Kidney capillary endothelial cell (primary cell): Measurements from ENCODE around the gene ESRRA.
A peak's percentile ranks its signal among the peaks of the same experiment; 100 is the strongest.

Experiments
- DNase-seq: peaks from one replicate; pipeline ENCODE4 v3.0.0-alpha.2; 2018; ENCODE audit warnings: low spot score

The ESRRA gene

DNA sequence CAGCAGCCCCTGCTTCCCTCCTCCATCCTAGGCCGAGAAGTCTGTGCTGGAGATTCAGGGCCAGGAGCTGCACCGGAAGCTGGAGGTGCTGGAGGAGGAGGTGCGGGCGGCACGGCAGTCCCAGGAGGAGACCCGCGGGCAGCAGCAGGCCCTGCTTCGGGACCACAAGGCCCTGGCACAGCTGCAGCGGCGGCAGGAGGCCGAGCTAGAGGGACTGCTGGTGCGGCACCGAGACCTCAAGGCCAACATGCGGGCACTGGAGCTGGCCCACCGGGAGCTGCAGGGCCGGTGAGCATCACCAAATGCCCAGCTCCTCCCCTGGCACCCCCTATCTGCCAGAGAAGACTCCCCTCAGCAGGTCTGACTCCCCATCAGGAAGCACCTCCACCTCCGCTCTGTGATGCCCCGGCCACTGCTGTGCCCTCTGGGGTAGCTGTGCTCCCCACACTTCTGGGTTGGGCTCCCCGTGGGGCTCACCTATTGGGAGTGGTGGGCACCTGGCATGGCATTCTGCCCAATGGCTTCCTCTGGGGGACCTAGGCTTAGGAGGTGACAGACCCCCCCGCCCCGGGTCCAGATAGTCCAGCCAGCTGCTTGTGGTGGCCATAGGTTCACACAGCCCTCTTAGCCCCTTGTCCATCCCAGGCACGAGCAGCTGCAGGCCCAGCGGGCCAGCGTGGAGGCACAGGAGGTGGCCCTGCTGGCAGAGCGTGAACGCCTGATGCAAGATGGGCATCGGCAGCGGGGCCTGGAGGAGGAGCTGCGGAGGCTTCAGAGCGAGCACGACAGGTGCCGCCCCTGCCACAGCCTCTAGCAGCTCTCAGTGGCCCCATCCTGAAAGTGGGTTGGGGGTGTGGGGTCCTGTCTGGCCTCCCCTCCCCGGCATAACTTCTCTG, 47.0 kb downstream of the ESRRA start:
- DNase-seq, result no peak

DNA sequence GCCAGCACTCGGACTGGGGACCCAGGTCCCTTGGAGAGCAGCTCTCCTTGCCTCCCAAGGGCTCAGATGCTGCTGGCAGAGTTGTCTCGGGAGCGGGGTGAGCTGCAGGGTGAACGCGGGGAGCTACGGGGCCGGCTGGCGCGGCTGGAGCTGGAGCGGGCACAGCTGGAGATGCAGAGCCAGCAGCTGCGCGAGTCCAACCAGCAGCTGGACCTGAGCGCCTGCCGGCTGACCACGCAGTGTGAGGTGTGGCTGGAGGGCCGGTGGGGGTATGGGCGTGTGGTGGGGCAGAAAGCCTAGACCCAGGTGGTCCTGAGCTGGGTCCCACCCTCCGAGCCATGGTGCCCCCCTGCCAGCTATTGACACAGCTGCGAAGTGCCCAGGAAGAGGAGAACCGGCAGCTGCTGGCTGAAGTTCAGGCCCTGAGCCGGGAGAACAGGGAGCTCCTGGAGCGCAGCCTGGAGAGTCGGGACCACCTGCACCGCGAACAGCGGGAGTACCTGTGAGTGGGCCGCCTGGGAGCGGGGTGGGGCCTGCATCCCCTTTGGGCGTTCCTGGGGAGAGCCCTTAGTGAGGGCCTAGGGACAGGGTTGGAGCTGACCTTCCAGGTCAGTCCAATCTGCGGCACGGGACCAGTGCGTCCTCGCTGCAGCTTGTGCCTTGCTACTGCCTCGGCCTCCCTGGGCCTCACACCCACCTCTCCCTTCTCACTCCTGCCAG, 47.8 kb downstream of the ESRRA start:
- DNase-seq, result no peak

DNA sequence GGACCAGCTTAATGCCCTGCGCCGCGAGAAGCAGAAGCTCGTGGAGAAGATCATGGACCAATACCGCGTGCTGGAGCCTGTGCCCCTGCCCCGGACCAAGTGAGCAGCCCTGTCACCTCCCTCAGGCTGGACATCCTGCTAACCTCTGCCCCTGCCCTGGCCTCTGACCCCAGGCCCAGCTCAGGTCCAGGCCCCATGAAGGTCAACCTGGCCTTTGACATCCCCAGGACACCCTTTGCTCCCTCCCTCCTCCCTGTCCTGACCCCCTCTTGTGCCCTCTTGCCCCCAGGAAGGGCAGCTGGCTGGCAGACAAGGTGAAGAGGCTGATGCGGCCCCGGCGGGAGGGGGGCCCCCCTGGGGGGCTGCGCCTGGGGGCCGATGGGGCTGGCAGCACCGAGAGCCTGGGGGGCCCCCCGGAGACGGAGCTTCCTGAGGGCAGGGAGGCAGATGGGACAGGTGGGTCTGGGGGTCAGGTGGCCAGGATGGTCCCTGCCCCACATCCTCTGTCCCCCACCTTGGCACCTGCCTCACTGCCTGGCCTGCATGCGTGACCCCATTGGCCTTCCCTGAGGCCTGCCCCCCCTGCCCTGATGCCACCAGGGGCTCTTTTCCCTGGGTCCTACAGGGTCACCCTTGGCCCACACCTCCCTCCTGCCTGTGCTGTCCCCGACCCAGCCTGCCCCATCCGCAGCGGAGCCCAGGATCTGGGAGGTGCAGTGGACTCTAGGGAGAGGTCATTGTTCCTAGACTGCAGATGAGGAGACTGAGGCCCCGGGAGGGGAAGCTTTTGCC, 48.6 kb downstream of the ESRRA start:
- DNase-seq, result no peak

DNA sequence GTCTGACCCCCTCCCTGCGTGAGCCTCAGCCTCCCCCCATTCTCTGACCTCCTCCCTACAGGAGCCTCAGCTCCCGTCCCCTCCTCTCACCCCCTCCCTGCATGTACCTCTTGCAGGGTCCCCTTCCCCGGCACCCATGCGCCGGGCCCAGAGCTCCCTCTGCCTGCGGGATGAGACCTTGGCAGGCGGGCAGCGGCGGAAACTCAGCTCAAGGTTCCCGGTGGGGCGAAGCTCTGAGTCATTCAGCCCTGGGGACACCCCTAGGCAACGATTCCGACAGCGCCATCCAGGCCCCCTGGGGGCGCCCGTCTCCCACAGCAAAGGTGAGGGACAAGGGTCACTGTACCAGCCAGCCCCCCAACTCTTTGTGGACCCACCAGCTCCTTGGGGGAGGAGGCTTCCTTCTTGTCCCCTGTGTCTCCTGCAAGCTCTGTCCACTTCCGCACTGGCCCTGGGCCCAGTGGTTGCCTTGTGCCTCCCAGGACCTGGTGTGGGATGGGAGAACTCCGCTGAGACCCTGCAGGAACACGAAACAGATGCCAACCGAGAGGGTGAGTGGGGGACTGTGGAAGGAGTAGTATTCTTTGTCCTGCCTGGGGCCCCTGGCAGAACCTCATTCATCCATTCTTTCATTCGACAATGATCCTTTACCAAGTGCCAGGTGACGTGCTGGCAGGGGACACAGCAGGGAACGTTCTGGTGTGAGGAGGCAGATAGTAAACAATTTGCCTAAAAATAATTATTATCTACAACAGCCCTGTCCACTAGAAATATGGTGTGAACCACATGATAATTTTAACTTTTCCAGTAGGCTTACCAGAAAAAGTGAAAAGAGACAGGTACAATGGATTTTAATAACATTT, 50.0 kb downstream of the ESRRA start:
- peak; percentile 75 for DNase-seq

DNA sequence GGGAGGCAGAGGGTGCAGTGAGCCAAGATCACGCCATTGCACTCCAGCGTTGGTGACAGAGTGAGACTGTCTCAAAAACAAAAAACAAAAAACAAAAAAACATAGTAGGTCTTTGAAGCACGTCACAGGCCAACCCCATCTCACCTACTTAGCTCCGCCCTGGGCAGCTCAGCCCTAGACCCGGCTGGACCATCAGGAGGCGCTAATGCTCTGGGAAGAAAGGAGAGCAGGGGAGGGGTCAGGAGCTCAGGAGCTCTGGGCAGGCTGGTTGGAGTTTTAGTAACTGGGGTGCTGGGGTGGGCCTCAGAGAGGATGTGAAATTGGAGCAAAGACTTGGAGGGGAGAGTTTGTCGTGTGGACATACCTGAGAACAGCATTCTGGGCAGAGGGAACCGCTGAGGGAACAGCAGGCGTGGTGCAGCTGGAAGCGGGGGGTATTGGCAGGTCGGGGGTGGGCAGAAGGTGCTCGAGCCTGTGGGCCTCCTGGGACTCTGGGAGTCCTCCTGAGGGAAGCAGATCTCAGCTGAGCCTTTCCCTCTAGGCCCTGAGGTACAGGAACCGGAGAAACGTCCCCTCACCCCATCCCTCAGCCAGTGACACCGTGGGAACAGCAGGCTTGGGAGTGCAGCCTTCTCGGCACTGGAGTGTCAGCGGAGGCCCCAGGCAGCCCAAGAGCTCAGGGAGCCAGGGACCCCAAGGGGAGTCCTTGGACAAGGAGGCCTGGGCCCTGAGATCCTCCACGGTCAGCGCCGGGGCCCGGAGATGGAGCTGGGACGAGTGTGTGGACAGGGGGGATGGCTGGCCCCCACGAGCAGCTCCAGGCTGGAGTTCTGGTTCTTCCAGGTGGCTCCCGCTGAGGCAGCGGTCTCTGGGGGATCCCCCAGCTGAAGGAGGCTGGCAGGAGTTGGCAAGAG, 51.4 kb downstream of the ESRRA start:
- DNase-seq, result no peak

DNA sequence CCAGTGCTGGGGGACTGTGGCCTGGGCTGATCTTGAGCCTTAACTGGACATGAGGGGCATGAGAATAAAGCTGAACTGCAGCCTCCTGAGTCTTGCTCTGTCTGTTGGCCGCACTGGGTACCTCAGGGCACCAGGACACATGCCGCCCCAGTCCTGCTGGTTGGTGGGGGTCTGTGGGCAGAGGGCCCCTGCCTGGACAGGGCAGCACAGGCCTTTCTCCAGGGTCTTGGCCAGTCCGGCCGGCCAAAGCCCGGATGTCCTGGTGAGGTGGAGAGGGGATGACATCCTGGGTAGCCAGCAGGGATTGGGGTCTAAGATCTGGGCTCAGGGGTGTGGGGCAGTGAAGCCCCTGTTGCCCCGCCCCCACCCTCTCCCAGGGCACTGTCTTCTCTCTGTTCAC, 52.1 kb downstream of the ESRRA start:
- DNase-seq, result no peak

DNA sequence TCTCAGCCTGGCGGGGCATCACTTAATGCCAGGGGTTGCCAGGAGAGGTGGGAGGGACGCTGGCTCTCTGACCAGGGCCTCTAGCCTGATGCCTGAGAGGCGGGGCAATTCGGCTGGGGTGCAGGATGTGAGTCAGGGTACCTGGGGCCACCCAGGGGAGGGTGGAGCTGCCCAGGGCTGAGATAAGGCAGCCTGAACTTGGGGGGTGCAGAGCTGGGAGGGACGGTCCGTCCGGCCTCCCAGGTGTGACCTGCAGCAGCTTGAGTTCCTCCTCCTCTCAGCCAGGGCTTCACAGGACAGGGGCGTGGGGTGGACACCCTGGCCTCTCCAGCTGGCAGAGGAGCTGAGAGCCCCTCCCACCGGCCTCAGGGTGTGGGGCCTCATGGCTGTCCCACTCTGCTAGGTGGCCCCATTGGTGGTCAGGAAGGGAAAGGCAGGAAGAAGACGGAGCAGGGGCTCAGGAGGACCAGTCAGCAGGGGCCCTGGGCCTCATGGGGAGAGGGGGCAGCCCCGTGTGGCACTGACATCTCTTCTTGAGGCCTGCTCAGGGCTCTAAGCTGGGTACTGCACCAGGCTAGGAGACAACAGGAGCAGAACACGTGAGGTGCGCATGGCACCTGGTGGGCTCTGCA, 52.7 kb downstream of the ESRRA start:
- DNase-seq, result no peak

DNA sequence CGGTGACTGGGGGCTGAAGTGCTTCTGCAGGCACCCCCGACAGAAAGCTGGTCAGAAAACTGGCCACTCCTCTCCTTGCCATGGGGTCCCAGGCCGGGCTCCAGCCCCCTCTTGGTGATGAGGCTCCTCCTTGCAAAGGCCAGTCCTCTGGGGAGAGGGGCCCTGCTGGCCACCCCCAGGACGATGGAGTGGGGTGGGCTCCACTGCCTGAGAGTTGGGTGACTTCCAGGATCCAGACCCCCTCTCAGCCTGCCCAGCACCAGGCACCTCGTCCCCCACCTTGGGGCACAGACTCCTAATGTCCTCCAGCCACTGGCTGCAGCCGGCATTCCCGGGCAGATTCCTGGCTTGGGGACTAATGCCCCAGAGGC, 53.2 kb downstream of the ESRRA start:
- DNase-seq, result no peak

DNA sequence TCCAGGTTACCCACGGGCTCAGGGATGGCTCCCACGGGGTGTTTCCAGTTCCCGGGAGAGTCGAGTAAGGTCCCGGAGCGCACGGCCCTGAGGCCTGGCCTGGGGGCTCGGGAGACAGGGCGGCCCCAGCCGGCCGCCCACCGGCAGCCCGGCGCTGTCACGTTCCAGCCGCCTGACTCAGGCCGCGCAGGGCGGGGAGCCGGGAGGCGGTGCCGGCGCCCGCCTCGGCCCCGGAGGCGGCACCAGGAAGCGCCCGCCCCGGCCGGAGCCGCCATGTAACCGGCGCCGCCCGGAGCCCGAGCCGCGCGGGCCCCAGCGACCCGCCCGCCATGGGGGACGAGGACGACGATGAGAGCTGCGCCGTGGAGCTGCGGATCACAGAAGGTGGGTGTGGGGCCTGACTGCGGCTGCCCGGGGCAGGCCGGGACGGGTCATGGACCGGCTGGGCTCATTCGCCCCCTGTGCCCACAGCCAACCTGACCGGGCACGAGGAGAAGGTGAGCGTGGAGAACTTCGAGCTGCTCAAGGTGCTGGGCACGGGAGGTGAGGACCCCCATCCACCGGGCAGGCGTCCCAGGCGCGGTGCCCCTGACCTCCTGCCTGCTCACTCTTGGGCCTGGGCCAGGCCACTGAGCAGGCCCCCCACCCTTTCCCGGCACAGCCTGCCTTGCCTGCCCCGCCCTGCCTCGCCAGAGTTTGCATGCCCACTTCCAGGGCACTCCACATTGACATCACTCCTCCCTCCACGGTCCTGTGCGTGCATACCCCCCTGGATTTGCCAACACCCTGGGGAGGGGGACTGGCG, 53.8 kb downstream of the ESRRA start, which contains the start of gene RPS6KA4:
Gene RPS6KA4 (plus strand): TSS at position 256 of the 805 bp plus-strand sequence. CDS start 74 bp downstream, at position 330.
- peak; percentile 30 for DNase-seq

DNA sequence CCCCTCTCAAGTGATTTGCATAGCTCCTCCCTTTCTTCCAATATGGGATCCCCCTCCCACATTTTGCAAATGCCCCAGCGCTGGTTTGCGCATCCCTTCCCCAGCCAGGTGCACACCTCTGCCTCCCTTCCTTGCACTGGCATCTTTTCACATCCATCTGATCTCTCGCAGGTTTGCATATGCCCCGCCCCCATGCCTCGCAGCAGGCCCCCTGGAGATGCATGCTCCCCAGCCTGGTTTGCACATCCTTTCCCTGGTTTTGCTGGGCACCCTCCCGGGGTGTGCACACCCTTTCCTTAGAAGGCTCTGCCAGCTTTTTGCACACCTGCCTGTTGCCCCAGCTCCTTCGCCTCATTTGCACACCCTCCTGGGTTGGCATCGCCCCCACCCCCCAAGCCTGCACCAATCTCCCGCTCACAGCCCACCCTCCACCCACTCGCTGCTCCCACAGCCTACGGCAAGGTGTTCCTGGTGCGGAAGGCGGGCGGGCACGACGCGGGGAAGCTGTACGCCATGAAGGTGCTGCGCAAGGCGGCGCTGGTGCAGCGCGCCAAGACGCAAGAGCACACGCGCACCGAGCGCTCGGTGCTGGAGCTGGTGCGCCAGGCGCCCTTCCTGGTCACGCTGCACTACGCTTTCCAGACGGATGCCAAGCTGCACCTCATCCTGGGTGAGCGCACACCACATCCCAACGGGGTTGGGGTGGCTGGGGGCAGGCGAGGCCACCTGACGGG, 54.6 kb downstream of the ESRRA start:
- no peak for DNase-seq

DNA sequence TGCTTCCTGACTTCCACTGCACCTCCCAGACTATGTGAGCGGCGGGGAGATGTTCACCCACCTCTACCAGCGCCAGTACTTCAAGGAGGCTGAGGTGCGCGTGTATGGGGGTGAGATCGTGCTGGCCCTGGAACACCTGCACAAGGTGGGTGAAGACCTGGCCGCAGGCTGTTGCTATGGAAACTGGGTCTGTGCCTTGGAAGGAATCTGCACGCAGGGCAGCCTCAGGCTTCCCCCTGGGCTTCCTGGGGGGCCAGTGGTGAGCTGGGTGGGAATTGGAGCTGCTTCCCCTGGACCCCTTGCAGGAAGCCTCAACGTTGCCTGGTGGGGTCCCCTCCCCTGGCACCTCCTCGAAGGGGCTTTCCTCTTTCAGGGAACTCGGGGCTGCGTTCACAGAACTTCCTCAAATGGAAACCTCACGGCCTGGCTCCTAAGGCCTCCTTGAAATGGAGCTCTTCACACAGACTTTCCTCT, 55.2 kb downstream of the ESRRA start:
- no peak for DNase-seq

DNA sequence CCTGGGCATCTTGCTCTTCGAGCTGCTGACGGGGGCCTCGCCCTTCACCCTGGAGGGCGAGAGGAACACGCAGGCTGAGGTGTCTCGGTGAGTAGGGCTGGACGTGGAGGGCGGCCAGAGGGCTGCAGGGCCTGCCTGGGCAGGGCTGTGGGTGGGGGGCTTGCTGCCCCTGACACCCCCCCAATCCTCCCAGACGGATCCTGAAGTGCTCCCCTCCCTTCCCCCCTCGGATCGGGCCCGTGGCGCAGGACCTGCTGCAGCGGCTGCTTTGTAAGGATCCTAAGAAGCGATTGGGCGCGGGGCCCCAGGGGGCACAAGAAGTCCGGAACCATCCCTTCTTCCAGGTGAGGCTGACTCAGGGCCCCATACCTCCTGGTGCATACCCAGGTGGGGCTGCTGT, 56.3 kb downstream of the ESRRA start:
- DNase-seq, result no peak

DNA sequence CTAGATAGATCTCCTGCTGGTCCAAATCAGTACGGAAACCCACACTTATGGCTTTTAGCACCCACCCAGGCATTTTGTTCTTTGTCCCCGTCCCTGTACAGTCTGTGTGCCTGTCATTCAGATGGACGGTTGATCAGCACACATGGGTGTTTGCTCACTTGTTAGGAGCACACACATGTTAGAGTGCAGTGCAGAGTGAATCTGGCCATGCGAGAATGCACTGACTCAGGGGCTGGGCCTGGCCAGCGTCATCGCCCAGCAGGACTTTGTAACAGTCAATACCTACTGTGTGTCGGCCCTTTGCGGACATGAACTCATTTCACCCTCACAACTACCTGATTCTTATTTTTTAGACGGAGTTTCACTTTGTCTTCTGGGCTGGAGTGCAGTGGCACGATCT, 57.0 kb downstream of the ESRRA start:
- DNase-seq, result no peak

DNA sequence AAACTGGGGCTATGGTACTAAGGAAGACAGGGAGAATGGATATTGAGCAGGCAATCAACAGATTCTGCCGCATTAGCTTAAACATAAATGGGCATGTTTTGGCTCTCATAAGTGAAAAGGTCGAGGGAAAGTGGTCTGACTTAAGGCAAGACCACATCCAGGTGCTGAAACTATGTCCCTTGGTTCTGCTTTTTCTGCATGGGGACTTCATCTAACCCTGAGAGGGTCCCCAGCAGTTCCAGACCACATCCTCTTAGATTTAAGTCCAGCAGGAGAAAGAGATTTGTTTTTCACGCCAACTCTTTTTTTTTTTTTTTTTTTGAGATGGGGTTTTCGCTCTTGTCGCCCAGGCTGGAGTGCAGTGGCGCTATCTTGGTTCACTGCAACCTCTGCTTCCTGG, 59.1 kb downstream of the ESRRA start:
- no peak for DNase-seq

DNA sequence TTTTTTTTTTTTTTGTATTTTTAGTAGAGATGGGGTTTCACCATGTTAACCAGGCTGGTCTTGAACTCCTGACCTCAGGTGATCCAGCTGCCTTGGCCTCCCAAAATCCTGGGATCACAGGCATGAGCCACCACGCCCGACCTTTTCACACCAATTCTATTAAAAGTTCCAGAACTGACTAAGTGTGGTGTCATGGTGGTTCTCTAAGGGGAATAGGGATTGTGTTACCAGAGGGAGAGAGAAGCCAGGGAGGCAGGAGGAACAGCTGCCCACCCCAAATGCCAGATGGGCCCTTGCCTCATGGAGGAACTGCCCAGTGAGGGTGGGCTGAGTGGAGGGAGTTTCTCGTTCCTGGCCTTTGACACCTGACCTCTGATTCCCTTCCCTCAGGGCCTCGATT, 59.6 kb downstream of the ESRRA start:
- no peak for DNase-seq
